Measurements from ENCODE around the gene SLC24A4. TPM values are rescaled to one million over a fixed set of nuclear protein-coding genes. Genes with fewer than 3 reads are reported as not detected.

SLC24A4 gene
- total and polyA plus RNA-seq, 2 of the 4 experiments (the other 2 are of a cell fraction): not detected

GRCh38 chr14:92353447-92353846 is 30.5 kb downstream of the SLC24A4 start:
- Histone ChIP-seq H3K27ac (ENCODE audit: insufficient read depth, low read length) (no peak overlapping the region), H3K18ac (ENCODE audit: low read depth, low read length) (no peak overlapping the region), H2AFZ (replicated peaks; ENCODE audit: low read length, poor library complexity) (no peak overlapping the region), H2AK9ac (replicated peaks; ENCODE audit: low read depth, low read length, poor library complexity) (no peak overlapping the region), H4K5ac (ENCODE audit: low read depth, low read length) (no peak overlapping the region), H3K9me3 (ENCODE audit: control insufficient read depth, insufficient read depth, low read length) (no peaks in the 10 kb centered on the region), H3K4me2 (ENCODE audit: low read depth, low read length) (no peak overlapping the region), H3K4me1 (ENCODE audit: control insufficient read depth, insufficient read depth, low read length) (no peaks in the 10 kb centered on the region), H3K23ac (ENCODE audit: low read depth, low read length) (no peak overlapping the region), H3K14ac (replicated peaks; ENCODE audit: low read depth, low read length) (no peak overlapping the region), H4K20me1 (ENCODE audit: insufficient read depth, low read length) (no peaks in the 10 kb centered on the region), H2BK5ac (ENCODE audit: low read depth, low read length, poor library complexity, severe bottlenecking) (no peak overlapping the region), H3K4ac (ENCODE audit: low read depth, low read length) (no peak overlapping the region), H2BK120ac (ENCODE audit: low read depth, low read length) (no peak overlapping the region), H2BK20ac (ENCODE audit: low read depth, low read length) (no peak overlapping the region), H3K4me3 (ENCODE audit: insufficient read depth, low read depth, low read length) (no peak overlapping the region), H3K9ac (ENCODE audit: low read depth, low read length) (no peak overlapping the region), H3K27me3 (ENCODE audit: control insufficient read depth, insufficient read depth, low read length) (peaks cover 27% of the 10 kb centered on the region), H3K9me1 (ENCODE audit: insufficient read depth, low read length) (no peaks in the 10 kb centered on the region), H3K56ac (ENCODE audit: extremely low read depth, insufficient read depth, low read length) (no peak overlapping the region), H4K91ac (ENCODE audit: insufficient read depth, low read depth, low read length) (no peak overlapping the region), H3K36me3 (ENCODE audit: control insufficient read depth, insufficient read depth, low read length) (no peaks in the 10 kb centered on the region), H4K8ac (ENCODE audit: low read depth in 2 of 2, low read length in 2 of 2) (no peak overlapping the region), H2AK5ac (ENCODE audit: low read depth, low read length) (no peak overlapping the region), H3K79me1 (ENCODE audit: low read depth in 1 of 2, low read length in 2 of 2) (no peaks in the 10 kb centered on the region), H2BK15ac (ENCODE audit: low read depth, low read length) (no peak overlapping the region)
- WGBS, 2 experiments (ENCODE audit: extremely low coverage in 2 of 2, insufficient read length in 1 of 2): 0% methylated on average over 1 of the region's 3 CpGs; no CpG with 5 or more reads in 1 of the 2 experiments
- no TSS peak for BruUV-seq (replicated peaks)
- DNase-seq (no peak), ATAC-seq (ENCODE audit: low read depth) (no peak)
- no peak for TF ChIP-seq FOS (IDR thresholded peaks at IDR 0.05; ENCODE audit: low read depth, low read length)
- no peak for TF ChIP-seq CEBPB (IDR thresholded peaks at IDR 0.05; ENCODE audit: low read depth, low read length)
- TF ChIP-seq NFE2L2 (IDR thresholded peaks at IDR 0.05; ENCODE audit: low read depth, low read length): no peak
- no peak for TF ChIP-seq BHLHE40 (IDR thresholded peaks at IDR 0.05; ENCODE audit: low read depth, low read length)
- no peak for TF ChIP-seq RAD21 (IDR thresholded peaks at IDR 0.05; ENCODE audit: low read length)
- TF ChIP-seq SMC3 (IDR thresholded peaks at IDR 0.05; ENCODE audit: low read depth, low read length): no peak
- TF ChIP-seq CHD1 (IDR thresholded peaks at IDR 0.05; ENCODE audit: low read depth, low read length): no peak
- no peak for TF ChIP-seq MAFK (IDR thresholded peaks at IDR 0.05; ENCODE audit: low read depth, low read length)
- no peak for TF ChIP-seq RFX5 (IDR thresholded peaks at IDR 0.05; ENCODE audit: low read depth, low read length)
- TF ChIP-seq ELK1 (IDR thresholded peaks at IDR 0.05; ENCODE audit: borderline replicate concordance, low read depth, low read length): no peak
- TF ChIP-seq MAZ (IDR thresholded peaks at IDR 0.05; ENCODE audit: borderline replicate concordance, low read depth, low read length): no peak
- no peak for TF ChIP-seq USF2 (IDR thresholded peaks at IDR 0.05; ENCODE audit: low read depth, low read length)
- CTCF ChIA-PET: no interaction called here
- POLR2A ChIA-PET (ENCODE audit: unreplicated experiment): no interaction called here
- intact Hi-C loops (cut with micrococcal nuclease): no loop called here
- dilution Hi-C loops (cut with HindIII; ENCODE audit: low sequenced_read_pairs, unreplicated experiment): no loop called here
- in situ Hi-C loops (cut with MboI; ENCODE audit: low sequenced_read_pairs): no loop called here

Measured in IMR-90 (cell line).